Measurements from ENCODE around the gene SLC35B2. TPM values are rescaled to one million over a fixed set of nuclear protein-coding genes. Genes with fewer than 3 reads are reported as not detected.

SLC35B2 gene
- total RNA-seq, 2 donors from 2014 or later = 44.5 to 59.9 TPM

DNA sequence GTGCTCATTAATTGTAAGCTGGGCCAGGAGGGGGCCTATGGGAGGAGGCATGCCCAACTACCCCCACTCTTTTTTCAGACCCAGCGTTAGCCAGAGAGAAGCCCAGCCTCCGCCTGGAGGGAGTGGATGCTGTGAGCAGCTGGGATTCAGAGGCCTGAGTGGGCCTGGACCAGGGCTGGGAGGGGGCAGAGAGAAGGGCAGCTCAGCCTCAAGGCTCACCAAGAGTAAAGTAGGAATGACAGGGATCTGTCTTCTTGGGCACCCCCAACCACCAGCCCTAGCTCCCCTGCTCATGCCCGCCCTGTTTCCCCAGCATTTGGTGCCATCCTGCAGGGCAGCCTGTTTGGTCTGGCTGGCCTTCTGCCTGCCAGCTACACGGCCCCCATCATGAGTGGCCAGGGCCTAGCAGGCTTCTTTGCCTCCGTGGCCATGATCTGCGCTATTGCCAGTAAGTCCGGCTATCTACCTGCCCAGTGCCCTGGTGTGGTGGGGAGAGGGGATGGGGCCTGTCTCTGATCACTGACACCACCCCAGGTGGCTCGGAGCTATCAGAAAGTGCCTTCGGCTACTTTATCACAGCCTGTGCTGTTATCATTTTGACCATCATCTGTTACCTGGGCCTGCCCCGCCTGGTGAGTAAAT is 27.2 kb downstream of the SLC35B2 start:
- H3K9me3 ChIP-seq = no peaks in the 10 kb centered on the region
- peaks cover 9% of the 10 kb centered on the region for H3K4me1 ChIP-seq (replicated peaks)
- no peaks in the 10 kb centered on the region for H3K27me3 ChIP-seq (replicated peaks; ENCODE audit: insufficient read depth)
- H3K36me3 ChIP-seq = no peaks in the 10 kb centered on the region
- no peak overlapping the region for H3K27ac ChIP-seq
- TF ChIP-seq POLR2A (IDR thresholded peaks at IDR 0.05) = no peak
- TF ChIP-seq, protein P1, sequence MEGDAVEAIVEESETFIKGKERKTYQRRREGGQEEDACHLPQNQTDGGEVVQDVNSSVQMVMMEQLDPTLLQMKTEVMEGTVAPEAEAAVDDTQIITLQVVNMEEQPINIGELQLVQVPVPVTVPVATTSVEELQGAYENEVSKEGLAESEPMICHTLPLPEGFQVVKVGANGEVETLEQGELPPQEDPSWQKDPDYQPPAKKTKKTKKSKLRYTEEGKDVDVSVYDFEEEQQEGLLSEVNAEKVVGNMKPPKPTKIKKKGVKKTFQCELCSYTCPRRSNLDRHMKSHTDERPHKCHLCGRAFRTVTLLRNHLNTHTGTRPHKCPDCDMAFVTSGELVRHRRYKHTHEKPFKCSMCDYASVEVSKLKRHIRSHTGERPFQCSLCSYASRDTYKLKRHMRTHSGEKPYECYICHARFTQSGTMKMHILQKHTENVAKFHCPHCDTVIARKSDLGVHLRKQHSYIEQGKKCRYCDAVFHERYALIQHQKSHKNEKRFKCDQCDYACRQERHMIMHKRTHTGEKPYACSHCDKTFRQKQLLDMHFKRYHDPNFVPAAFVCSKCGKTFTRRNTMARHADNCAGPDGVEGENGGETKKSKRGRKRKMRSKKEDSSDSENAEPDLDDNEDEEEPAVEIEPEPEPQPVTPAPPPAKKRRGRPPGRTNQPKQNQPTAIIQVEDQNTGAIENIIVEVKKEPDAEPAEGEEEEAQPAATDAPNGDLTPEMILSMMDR (IDR thresholded peaks at IDR 0.05) = no peak
- no peak for TF ChIP-seq POLR2AphosphoS5 (IDR thresholded peaks at IDR 0.05)
- DNase-seq (ENCODE audit: low spot score) = no peak
- intact Hi-C loops (cut with DNase I) = loop anchor here (5.0 kb wide), 1 partner anchor 133 kb away; no protein-coding TSS in a partner anchor
- 93% methylated on average over 10 of the region's 10 CpGs for WGBS
- H3K4me3 ChIP-seq = no peak overlapping the region

DNA sequence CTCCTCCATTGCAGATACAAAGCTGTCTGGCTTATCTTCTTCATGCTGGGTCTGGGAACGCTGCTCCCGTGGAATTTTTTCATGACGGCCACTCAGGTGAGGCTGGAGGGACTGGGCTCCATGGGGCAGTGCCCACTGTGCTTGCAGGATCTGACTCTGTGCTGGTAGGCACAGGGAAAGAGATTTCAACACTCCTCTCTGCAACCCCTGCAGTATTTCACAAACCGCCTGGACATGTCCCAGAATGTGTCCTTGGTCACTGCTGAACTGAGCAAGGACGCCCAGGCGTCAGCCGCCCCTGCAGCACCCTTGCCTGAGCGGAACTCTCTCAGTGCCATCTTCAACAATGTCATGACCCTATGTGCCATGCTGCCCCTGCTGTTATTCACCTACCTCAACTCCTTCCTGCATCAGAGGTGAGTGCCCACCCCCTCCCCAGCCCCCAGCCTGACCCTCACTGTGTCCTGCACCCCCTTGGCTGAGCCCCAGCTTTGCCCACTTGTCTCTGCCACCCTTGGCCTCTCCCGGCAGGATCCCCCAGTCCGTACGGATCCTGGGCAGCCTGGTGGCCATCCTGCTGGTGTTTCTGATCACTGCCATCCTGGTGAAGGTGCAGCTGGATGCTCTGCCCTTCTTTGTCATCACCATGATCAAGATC is 27.8 kb downstream of the SLC35B2 start:
- Histone ChIP-seq H3K9me3 (no peaks in the 10 kb centered on the region), H3K27ac (no peak overlapping the region), H3K36me3 (no peaks in the 10 kb centered on the region), H3K4me3 (no peak overlapping the region), H3K27me3 (replicated peaks; ENCODE audit: insufficient read depth) (no peaks in the 10 kb centered on the region), H3K4me1 (replicated peaks) (peaks cover 3% of the 10 kb centered on the region)
- WGBS = 92% methylated on average over 11 of the region's 11 CpGs
- TF ChIP-seq POLR2A (IDR thresholded peaks at IDR 0.05) = no peak
- no peak for TF ChIP-seq POLR2AphosphoS5 (IDR thresholded peaks at IDR 0.05)
- TF ChIP-seq, protein P1 (IDR thresholded peaks at IDR 0.05) = no peak
- intact Hi-C loops (cut with DNase I) = loop anchor here (5.0 kb wide), 1 partner anchor 132 kb away; no protein-coding TSS in a partner anchor
- no peak for DNase-seq (ENCODE audit: low spot score)

DNA sequence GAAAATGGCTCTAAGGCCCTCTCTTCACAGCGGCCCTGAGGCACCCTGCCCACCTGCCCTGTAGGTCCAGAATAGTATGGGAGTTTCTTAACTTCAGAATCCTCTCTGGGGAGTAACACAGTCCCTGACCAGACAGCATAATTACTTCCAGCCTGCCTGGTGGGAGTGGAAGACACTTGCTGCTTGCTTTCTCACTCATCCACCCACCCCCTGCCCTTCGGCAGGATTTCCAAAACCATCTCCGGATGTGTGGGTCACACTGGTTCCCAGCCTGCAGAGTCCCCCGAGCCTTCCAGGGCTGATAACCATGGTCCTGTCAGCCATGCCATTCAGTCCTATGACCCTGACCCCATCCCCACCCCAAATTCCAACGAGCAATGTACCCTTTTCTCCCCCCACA is 28.5 kb downstream of the SLC35B2 start:
- WGBS = 90% methylated on average over 5 of the region's 5 CpGs
- Histone ChIP-seq H3K27ac (no peak overlapping the region), H3K4me3 (no peak overlapping the region), H3K9me3 (no peaks in the 10 kb centered on the region), H3K4me1 (replicated peaks) (peaks cover 3% of the 10 kb centered on the region), H3K36me3 (no peaks in the 10 kb centered on the region), H3K27me3 (replicated peaks; ENCODE audit: insufficient read depth) (no peaks in the 10 kb centered on the region)
- TF ChIP-seq POLR2AphosphoS5 (IDR thresholded peaks at IDR 0.05) = no peak
- TF ChIP-seq POLR2A (IDR thresholded peaks at IDR 0.05) = no peak
- TF ChIP-seq, protein P1 (IDR thresholded peaks at IDR 0.05) = no peak
- intact Hi-C loops (cut with DNase I) = no loop called here
- no peak for DNase-seq (ENCODE audit: low spot score)

DNA sequence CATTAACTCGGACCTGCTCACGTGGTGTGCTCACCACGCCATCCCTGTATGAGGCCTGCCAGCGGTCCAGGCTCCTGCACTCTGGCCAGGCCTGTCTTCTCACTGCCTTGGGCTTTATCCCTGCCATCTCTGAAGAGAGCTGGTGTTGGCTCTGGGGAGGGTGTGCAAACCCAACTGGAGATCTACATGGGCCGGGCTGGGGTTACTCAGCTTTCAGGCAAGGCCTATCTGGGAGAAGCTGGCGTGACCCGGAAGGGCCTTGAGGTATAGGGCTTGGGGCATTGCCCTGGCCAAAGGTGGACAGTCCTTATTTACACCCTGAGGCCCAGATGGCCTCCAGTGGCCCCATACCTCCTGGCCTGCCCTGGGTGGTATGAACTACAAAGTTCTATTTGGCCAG is 28.9 kb downstream of the SLC35B2 start:
- WGBS = 91% methylated on average over 7 of the region's 7 CpGs
- DNase-seq (ENCODE audit: low spot score) = no peak
- peaks cover 3% of the 10 kb centered on the region for H3K4me1 ChIP-seq (replicated peaks)
- no peak overlapping the region for H3K4me3 ChIP-seq
- TF ChIP-seq, protein P1 (IDR thresholded peaks at IDR 0.05) = no peak
- TF ChIP-seq POLR2AphosphoS5 (IDR thresholded peaks at IDR 0.05) (no peak), POLR2A (IDR thresholded peaks at IDR 0.05) (no peak)
- H3K36me3 ChIP-seq = no peaks in the 10 kb centered on the region
- no peak overlapping the region for H3K27ac ChIP-seq
- H3K9me3 ChIP-seq = no peaks in the 10 kb centered on the region
- intact Hi-C loops (cut with DNase I) = no loop called here
- no peaks in the 10 kb centered on the region for H3K27me3 ChIP-seq (replicated peaks; ENCODE audit: insufficient read depth)

DNA sequence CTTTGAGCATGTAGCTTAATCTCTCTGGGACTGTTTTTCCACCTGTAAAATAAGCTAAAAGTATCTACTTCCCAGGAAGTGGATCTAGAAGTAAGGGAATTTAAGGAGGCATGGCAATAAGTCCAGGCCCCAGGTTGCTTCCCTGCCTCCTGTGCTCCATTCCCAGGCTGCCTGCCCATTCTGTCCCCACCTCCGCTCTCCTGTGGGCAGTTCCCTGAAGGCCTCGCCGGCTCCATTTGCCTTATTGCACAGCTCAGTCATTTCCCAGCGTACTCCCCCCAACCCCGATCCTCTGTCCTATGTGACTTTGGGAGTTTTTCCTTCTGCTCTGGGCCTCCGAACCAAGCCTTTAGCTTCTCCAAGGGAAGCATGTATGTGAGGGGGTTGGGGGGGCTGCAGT is 29.3 kb downstream of the SLC35B2 start:
- TF ChIP-seq, protein P1 (IDR thresholded peaks at IDR 0.05) = no peak
- TF ChIP-seq POLR2AphosphoS5 (IDR thresholded peaks at IDR 0.05) (no peak), POLR2A (IDR thresholded peaks at IDR 0.05) (no peak)
- Histone ChIP-seq H3K36me3 (no peaks in the 10 kb centered on the region), H3K9me3 (no peaks in the 10 kb centered on the region), H3K4me3 (no peak overlapping the region), H3K27me3 (replicated peaks; ENCODE audit: insufficient read depth) (no peaks in the 10 kb centered on the region), H3K27ac (no peak overlapping the region), H3K4me1 (replicated peaks) (peaks cover 3% of the 10 kb centered on the region)
- intact Hi-C loops (cut with DNase I) = no loop called here
- 84% methylated on average over 6 of the region's 6 CpGs for WGBS
- DNase-seq (ENCODE audit: low spot score) = no peak
